HFFc6 (cell line): Measurements from ENCODE around the gene TMC1. TPM values are rescaled to one million over a fixed set of nuclear protein-coding genes. Genes with fewer than 3 reads are reported as not detected.
A peak's percentile ranks its signal among the peaks of the same experiment; 100 is the strongest.

ENCODE experiments used
- DNase-seq: peaks from one replicate; pipeline ENCODE4 v3.0.0-alpha.2; 2018
- H3K27ac Mint-ChIP-seq: 2 replicates; pipeline ENCODE4 v1.8.0; 2020; ENCODE audit warnings: mild to moderate bottlenecking, mixed read lengths
- H3K27me3 Mint-ChIP-seq: 2 replicates; pipeline ENCODE4 v1.8.0; 2021; ENCODE audit warnings: mild to moderate bottlenecking, moderate library complexity, mixed read lengths; ENCODE audit not compliant: insufficient read depth
- H3K36me3 Mint-ChIP-seq: 2 replicates; pipeline ENCODE4 v1.8.0; 2021; ENCODE audit warnings: low read depth, mixed read lengths
- H3K4me1 Mint-ChIP-seq: 2 replicates; pipeline ENCODE4 v1.8.0; 2020; ENCODE audit warnings: low read depth, mixed read lengths
- H3K4me3 Mint-ChIP-seq: 2 replicates; pipeline ENCODE4 v1.8.0; 2020; ENCODE audit warnings: mild to moderate bottlenecking, moderate library complexity, mixed read lengths
- H3K9me3 Mint-ChIP-seq: 2 replicates; pipeline ENCODE4 v1.8.0; 2020; ENCODE audit warnings: mild to moderate bottlenecking, mixed read lengths
- CTCF ChIP-seq: fragments of 200-600 bp; sonication (generic); IDR thresholded peaks from 2 replicates; pipeline ENCODE4 v1.5.0; 2021; ENCODE audit warnings: antibody characterized with exemption, mild to moderate bottlenecking
- total RNA-seq, 6 experiments: library from RNA; stranded (reverse); fragmentation: NEBNext Ultra II Directional; extraction: Animal tissue kit (Norgen Biotek cat#: 25700); gene quantifications; 2 replicates in 1 of 6; 3 replicates in 5 of 6; pipeline ENCODE4 v1.2.3, GENCODE V29; 2021

Gene TMC1
- total RNA-seq, 6 experiments from 2014 or later = 0.09 to 1.1 (median 0.65) TPM

- Mint-ChIP-seq H3K9me3 (no peaks in the 10 kb centered on the region), H3K4me1 (no peaks in the 10 kb centered on the region), H3K4me3 (no peak overlapping the region), H3K27me3 (peaks cover 4% of the 10 kb centered on the region; the same call in 1 of the 2 replicates), H3K36me3 (no peaks in the 10 kb centered on the region), H3K27ac (no peak overlapping the region)
- TF ChIP-seq CTCF = no peak
- peak; percentile 17 for DNase-seq
Measured at GRCh38 chr9:72788966-72789735, 267.7 kb downstream of the TMC1 start.

DNA sequence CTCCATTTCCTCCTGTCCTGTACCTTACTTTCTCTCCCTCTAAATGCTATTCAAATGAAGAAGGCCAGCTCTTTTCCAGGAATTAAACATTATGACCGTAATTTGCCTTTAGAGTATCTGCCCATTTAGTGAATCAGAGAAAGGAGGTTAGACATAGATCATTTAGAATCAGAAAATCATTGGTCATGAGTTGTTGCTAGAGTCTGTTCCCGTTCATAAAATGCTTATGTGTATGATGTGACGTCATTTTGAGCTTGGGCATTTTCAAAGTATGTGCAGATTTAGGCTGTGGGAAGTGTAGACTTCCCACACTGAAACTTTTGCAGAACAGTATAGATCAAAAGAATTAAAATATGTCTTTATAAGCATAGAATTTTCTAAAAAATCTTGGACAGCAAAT, 268.5 kb downstream of the TMC1 start:
- Mint-ChIP-seq H3K27ac (no peak overlapping the region), H3K9me3 (no peaks in the 10 kb centered on the region), H3K4me1 (no peaks in the 10 kb centered on the region), H3K27me3 (peaks cover 7% of the 10 kb centered on the region; the same call in 1 of the 2 replicates), H3K4me3 (no peak overlapping the region), H3K36me3 (no peaks in the 10 kb centered on the region)
- no peak for TF ChIP-seq CTCF
- no peak for DNase-seq

GRCh38 chr9:72790989-72791388, 269.6 kb downstream of the TMC1 start:
- H3K4me1 Mint-ChIP-seq = no peaks in the 10 kb centered on the region
- no peak for DNase-seq
- H3K9me3 Mint-ChIP-seq = no peaks in the 10 kb centered on the region; the same call in 1 of the 2 replicates
- no peak overlapping the region for H3K27ac Mint-ChIP-seq
- H3K4me3 Mint-ChIP-seq = no peak overlapping the region
- no peak for TF ChIP-seq CTCF
- peaks cover 8% of the 10 kb centered on the region; the same call in 1 of the 2 replicates for H3K27me3 Mint-ChIP-seq
- H3K36me3 Mint-ChIP-seq = no peaks in the 10 kb centered on the region

- Mint-ChIP-seq H3K27me3 (peaks cover 8% of the 10 kb centered on the region; the same call in 1 of the 2 replicates), H3K36me3 (no peaks in the 10 kb centered on the region), H3K4me3 (no peak overlapping the region), H3K9me3 (no peaks in the 10 kb centered on the region; the same call in 1 of the 2 replicates), H3K4me1 (no peaks in the 10 kb centered on the region), H3K27ac (no peak overlapping the region)
- no peak for TF ChIP-seq CTCF
- no peak for DNase-seq
Measured at GRCh38 chr9:72791436-72791835, 270.0 kb downstream of the TMC1 start.

DNA sequence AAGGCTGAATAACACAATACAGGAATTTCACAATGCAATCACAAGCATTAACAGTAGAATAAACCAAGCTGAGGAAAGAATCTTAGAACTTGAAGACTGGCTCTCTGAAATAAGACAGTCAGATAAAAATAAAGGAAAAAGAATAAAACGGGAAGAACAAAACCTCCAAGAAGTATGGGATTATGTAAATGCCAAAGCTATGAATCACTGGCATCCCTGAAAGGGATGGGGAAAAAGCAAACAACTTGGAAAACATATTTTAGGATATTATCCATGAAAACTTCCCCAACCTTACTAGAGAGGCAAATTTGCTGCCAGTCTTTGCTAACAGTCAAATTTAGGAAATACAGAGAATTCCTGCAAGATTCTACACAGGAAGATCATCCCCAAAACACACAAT, 273.5 kb downstream of the TMC1 start:
- peaks cover 5% of the 10 kb centered on the region; the same call in 1 of the 2 replicates for H3K27me3 Mint-ChIP-seq
- no peak overlapping the region for H3K4me3 Mint-ChIP-seq
- no peak overlapping the region for H3K27ac Mint-ChIP-seq
- H3K36me3 Mint-ChIP-seq = no peaks in the 10 kb centered on the region
- H3K4me1 Mint-ChIP-seq = no peaks in the 10 kb centered on the region
- TF ChIP-seq CTCF = no peak
- DNase-seq = no peak
- no peaks in the 10 kb centered on the region; the same call in 1 of the 2 replicates for H3K9me3 Mint-ChIP-seq
